NB4 (cell line): ENCODE results near the gene ARL8B.
A peak's percentile ranks its signal among the peaks of the same experiment; 100 is the strongest.

ENCODE experiments used
- DNase-seq: peaks from one replicate; pipeline ENCODE4 v3.0.0; 2010; ENCODE audit warnings: low read depth
- H3K4me3 ChIP-seq: one replicate; pipeline ENCODE4 v1.5.1; 2011; ENCODE audit warnings: mild to moderate bottlenecking, low read depth, low read length, moderate library complexity
- CTCF ChIP-seq: IDR thresholded peaks from one replicate; pipeline ENCODE4 v1.5.1; 2012; ENCODE audit warnings: low read depth, low read length
- MAX ChIP-seq: IDR thresholded peaks from 2 replicates; pipeline ENCODE4 v1.6.1; 2011; ENCODE audit warnings: low read depth, low read length
- MYC ChIP-seq: IDR thresholded peaks from 2 replicates; pipeline ENCODE4 v1.6.1; 2011; ENCODE audit warnings: low read depth, low read length
- POLR2A ChIP-seq: IDR thresholded peaks from 2 replicates; pipeline ENCODE4 v1.6.1; 2011; ENCODE audit warnings: mild to moderate bottlenecking; ENCODE audit not compliant: insufficient read length; ENCODE audit errors: extremely low read depth

The ARL8B gene

GRCh38 chr3:5082789-5083115 lies 39.3 kb upstream of the ARL8B start:
- no peak for DNase-seq
- TF ChIP-seq MYC (no peak), POLR2A (no peak), CTCF (no peak), MAX (no peak)
- H3K4me3 ChIP-seq: no peak overlapping the region

- H3K4me3 ChIP-seq: no peak overlapping the region
- no peak for DNase-seq
- TF ChIP-seq POLR2A: no peak
- no peak for TF ChIP-seq MAX
- TF ChIP-seq CTCF: no peak
- no peak for TF ChIP-seq MYC
These were observed 37.9 kb upstream of the ARL8B start for GRCh38 chr3:5084224-5084623.

- no peak overlapping the region for H3K4me3 ChIP-seq
- DNase-seq: no peak
- TF ChIP-seq POLR2A: no peak
- TF ChIP-seq CTCF: no peak
- no peak for TF ChIP-seq MAX
- no peak for TF ChIP-seq MYC
These were observed 35.4 kb upstream of the ARL8B start for GRCh38 chr3:5086708-5087107.

GRCh38 chr3:5087209-5087608 lies 34.9 kb upstream of the ARL8B start:
- H3K4me3 ChIP-seq: no peak overlapping the region
- DNase-seq: no peak
- TF ChIP-seq CTCF (no peak), MAX (no peak)

GRCh38 chr3:5090197-5090596 lies 31.9 kb upstream of the ARL8B start:
- TF ChIP-seq MAX: no peak
- TF ChIP-seq MYC: no peak
- DNase-seq: no peak
- H3K4me3 ChIP-seq: no peak overlapping the region

GRCh38 chr3:5092018-5092417 lies 30.1 kb upstream of the ARL8B start:
- H3K4me3 ChIP-seq: no peak overlapping the region
- DNase-seq: peak; percentile 12
- TF ChIP-seq MAX (no peak), MYC (no peak), POLR2A (no peak), CTCF (no peak)
